GM23248 (cell line): Measurements from ENCODE around the gene ARHGEF38. TPM values are rescaled to one million over a fixed set of nuclear protein-coding genes. Genes with fewer than 3 reads are reported as not detected.

ENCODE experiments used
- DNase-seq: peaks from one replicate; pipeline ENCODE4 v3.0.0-alpha.2; 2015
- H2AFZ ChIP-seq: fragments of 200-600 bp; sonication (generic); 2 replicates; pipeline ENCODE4 v1.6.1; 2016; ENCODE audit warnings: antibody characterized with exemption
- H3F3A ChIP-seq: fragments of 200-600 bp; sonication (generic); 2 replicates; pipeline ENCODE4 v1.6.1; 2016; ENCODE audit warnings: mild to moderate bottlenecking, antibody characterized with exemption, mixed run types; ENCODE audit not compliant: insufficient read depth
- H3K27ac ChIP-seq: fragments of 200-600 bp; sonication (generic); 2 replicates; pipeline ENCODE4 v1.5.1; 2016; ENCODE audit warnings: mild to moderate bottlenecking
- H3K27me3 ChIP-seq: fragments of 200-600 bp; sonication (generic); replicated peaks from 2 replicates; pipeline ENCODE4 v1.6.1; 2016; ENCODE audit warnings: mild to moderate bottlenecking; ENCODE audit not compliant: insufficient read depth
- H3K36me3 ChIP-seq: fragments of 200-600 bp; sonication (generic); 2 replicates; pipeline ENCODE4 v1.6.1; 2016; ENCODE audit warnings: low read depth, mild to moderate bottlenecking
- H3K4me1 ChIP-seq: fragments of 200-600 bp; sonication (generic); 2 replicates; pipeline ENCODE4 v1.6.1; 2016; ENCODE audit warnings: mild to moderate bottlenecking; ENCODE audit not compliant: insufficient read depth
- H3K4me2 ChIP-seq: fragments of 200-600 bp; sonication (generic); one replicate; pipeline ENCODE4 v1.6.1; 2016; ENCODE audit warnings: mild to moderate bottlenecking; ENCODE audit not compliant: unreplicated experiment
- H3K4me3 ChIP-seq: fragments of 200-600 bp; sonication (generic); 2 replicates; pipeline ENCODE4 v1.5.1; 2016; ENCODE audit warnings: mild to moderate bottlenecking
- H3K79me2 ChIP-seq: fragments of 200-600 bp; sonication (generic); 2 replicates; pipeline ENCODE4 v1.6.1; 2016; ENCODE audit warnings: mild to moderate bottlenecking; ENCODE audit not compliant: insufficient read depth
- H3K9ac ChIP-seq: fragments of 200-600 bp; sonication (generic); 2 replicates; pipeline ENCODE4 v1.6.1; 2016; ENCODE audit warnings: mild to moderate bottlenecking
- H3K9me2 ChIP-seq: fragments of 200-600 bp; sonication (generic); 2 replicates; pipeline ENCODE4 v1.6.1; 2016; ENCODE audit warnings: mixed run types, mild to moderate bottlenecking, moderate library complexity; ENCODE audit not compliant: insufficient read depth
- H3K9me3 ChIP-seq: fragments of 200-600 bp; sonication (generic); one replicate; pipeline ENCODE4 v1.6.1; 2017; ENCODE audit warnings: low read depth
- H4K20me1 ChIP-seq: fragments of 200-600 bp; sonication (generic); 2 replicates; pipeline ENCODE4 v1.6.0; 2016; ENCODE audit not compliant: insufficient read depth
- EZH2 ChIP-seq: fragments of 200-600 bp; sonication (generic); IDR thresholded peaks from 2 replicates; pipeline ENCODE4 v1.6.1; 2018; ENCODE audit warnings: antibody characterized with exemption, mild to moderate bottlenecking; ENCODE audit not compliant: insufficient read depth, poor library complexity, severe bottlenecking
- EZH2phosphoT487 ChIP-seq: fragments of 200-600 bp; sonication (generic); IDR thresholded peaks from 2 replicates; pipeline ENCODE4 v1.6.1; 2018; ENCODE audit warnings: antibody characterized with exemption, moderate library complexity, mild to moderate bottlenecking, low read depth; ENCODE audit not compliant: insufficient read depth
- WGBS, 2 experiments: methylation state at CpG; one replicate each; pipeline ENCODE4 v1.1.6; 2015 to 2017; ENCODE audit warnings: low lambda C conversion rate in 2 of 2, low coverage in 1 of 2; ENCODE audit errors: missing lambda C conversion rate in 2 of 2; 5-methylcytosine and 5-hydroxymethylcytosine counted together
- in situ Hi-C: fragments of 300-500 bp; cut with MboI; formaldehyde crosslinking; loops from 2 replicates; pipeline ENCODE4 v1.15.0; 2020
- polyA plus RNA-seq: library from polyadenylated mRNA; unstranded; fragments of >200 nt; fragmentation: Nextera tagmentation; extraction: Ambion mirVana; gene quantifications from 2 replicates; pipeline ENCODE4 v1.2.1, GENCODE V29; 2016
- total RNA-seq: library from RNA; depleted of rRNA; stranded (reverse); fragments of >200 nt; shearing (Covaris generic); gene quantifications from 2 replicates; pipeline ENCODE4 v1.2.3, GENCODE V29; 2014

Gene ARHGEF38
- total and polyA plus RNA-seq, 2 experiments from 2014 or later, result not detected

GRCh38 chr4:105594099-105595010, 41.9 kb downstream of the ARHGEF38 start:
- in situ Hi-C loops, result no loop called here
- Histone ChIP-seq H3K27me3 (no peaks in the 10 kb centered on the region; the same call in 1 of the 2 replicates), H3K4me3 (no peak overlapping the region), H3K27ac (no peak overlapping the region), H3K9me3 (no peaks in the 10 kb centered on the region), H3K79me2 (no peaks in the 10 kb centered on the region), H3K9me2 (no peaks in the 10 kb centered on the region), H3K4me1 (no peaks in the 10 kb centered on the region), H2AFZ (no peak overlapping the region), H3K36me3 (no peaks in the 10 kb centered on the region), H3F3A (no peaks in the 10 kb centered on the region), H3K4me2 (no peak overlapping the region), H4K20me1 (no peaks in the 10 kb centered on the region), H3K9ac (no peak overlapping the region)
- TF ChIP-seq EZH2, result no peak
- no peak for TF ChIP-seq EZH2phosphoT487
- WGBS, 2 experiments, result 18 to 25% methylated on average over 7 of the region's 7 CpGs
- DNase-seq, result no peak

- in situ Hi-C loops, result no loop called here
- no peak overlapping the region for H3K4me3 ChIP-seq
- no peak overlapping the region for H3K27ac ChIP-seq
- no peak overlapping the region for H2AFZ ChIP-seq
- TF ChIP-seq EZH2 (no peak), EZH2phosphoT487 (no peak)
- no peaks in the 10 kb centered on the region for H3K9me3 ChIP-seq
- no peaks in the 10 kb centered on the region; the same call in 1 of the 2 replicates for H3K27me3 ChIP-seq
- no peaks in the 10 kb centered on the region for H3K36me3 ChIP-seq
- H3K79me2 ChIP-seq, result no peaks in the 10 kb centered on the region
- H3K9me2 ChIP-seq, result no peaks in the 10 kb centered on the region
- no peak overlapping the region for H3K4me2 ChIP-seq
- no peaks in the 10 kb centered on the region for H4K20me1 ChIP-seq
- WGBS, 2 experiments, result 24 to 36% methylated on average over 6 of the region's 6 CpGs
- no peaks in the 10 kb centered on the region for H3F3A ChIP-seq
- no peak overlapping the region for H3K9ac ChIP-seq
- H3K4me1 ChIP-seq, result no peaks in the 10 kb centered on the region
- DNase-seq, result no peak
Measured at GRCh38 chr4:105596684-105597083, 44.3 kb downstream of the ARHGEF38 start.

- Histone ChIP-seq H3K36me3 (no peaks in the 10 kb centered on the region), H2AFZ (no peak overlapping the region), H3K9me2 (no peaks in the 10 kb centered on the region), H3K4me1 (no peaks in the 10 kb centered on the region), H3K9ac (no peak overlapping the region), H3K9me3 (no peaks in the 10 kb centered on the region), H3K27ac (no peak overlapping the region), H4K20me1 (no peaks in the 10 kb centered on the region), H3K79me2 (no peaks in the 10 kb centered on the region), H3K4me2 (no peak overlapping the region), H3K4me3 (no peak overlapping the region), H3K27me3 (no peaks in the 10 kb centered on the region; the same call in 1 of the 2 replicates), H3F3A (no peaks in the 10 kb centered on the region)
- no peak for TF ChIP-seq EZH2phosphoT487
- no peak for TF ChIP-seq EZH2
- in situ Hi-C loops, result no loop called here
- DNase-seq, result no peak
- WGBS, 2 experiments, result 28 to 30% methylated on average over 4 of the region's 4 CpGs
Measured at GRCh38 chr4:105598052-105598451, 45.6 kb downstream of the ARHGEF38 start.

GRCh38 chr4:105598787-105599186, 46.4 kb downstream of the ARHGEF38 start:
- no peaks in the 10 kb centered on the region for H3K9me2 ChIP-seq
- no peaks in the 10 kb centered on the region for H3F3A ChIP-seq
- H3K36me3 ChIP-seq, result no peaks in the 10 kb centered on the region
- no peaks in the 10 kb centered on the region for H3K9me3 ChIP-seq
- no peak overlapping the region for H3K4me2 ChIP-seq
- peak; percentile 3 for DNase-seq
- in situ Hi-C loops, result no loop called here
- no peaks in the 10 kb centered on the region for H3K79me2 ChIP-seq
- no peak overlapping the region for H2AFZ ChIP-seq
- H3K4me1 ChIP-seq, result no peaks in the 10 kb centered on the region
- no peak overlapping the region for H3K9ac ChIP-seq
- H3K27me3 ChIP-seq, result no peaks in the 10 kb centered on the region; the same call in 1 of the 2 replicates
- TF ChIP-seq EZH2phosphoT487 (no peak), EZH2 (no peak)
- H3K27ac ChIP-seq, result no peak overlapping the region
- H3K4me3 ChIP-seq, result no peak overlapping the region
- 36 to 37% methylated on average over 1 of the region's 1 CpG for WGBS, 2 experiments
- H4K20me1 ChIP-seq, result no peaks in the 10 kb centered on the region

GRCh38 chr4:105599482-105599881, 47.1 kb downstream of the ARHGEF38 start:
- Histone ChIP-seq H3K36me3 (no peaks in the 10 kb centered on the region), H3K79me2 (no peaks in the 10 kb centered on the region), H3K27ac (no peak overlapping the region), H3K27me3 (no peaks in the 10 kb centered on the region; the same call in 1 of the 2 replicates), H3K9ac (no peak overlapping the region), H2AFZ (no peak overlapping the region), H3F3A (no peaks in the 10 kb centered on the region), H3K4me3 (no peak overlapping the region), H3K4me2 (no peak overlapping the region), H3K9me2 (no peaks in the 10 kb centered on the region), H3K4me1 (no peaks in the 10 kb centered on the region), H4K20me1 (no peaks in the 10 kb centered on the region), H3K9me3 (no peaks in the 10 kb centered on the region)
- WGBS, 2 experiments, result 36 to 37% methylated on average over 3 of the region's 3 CpGs
- in situ Hi-C loops, result no loop called here
- no peak for DNase-seq
- no peak for TF ChIP-seq EZH2
- TF ChIP-seq EZH2phosphoT487, result no peak
